SH-SY5Y (cell line): Measurements from ENCODE around the gene ABCG5.

Source experiments
- GATA2 ChIP-seq: IDR thresholded peaks from 2 replicates; pipeline ENCODE4 v1.6.1; 2011; ENCODE audit warnings: mild to moderate bottlenecking, low read depth, low read length
- GATA3 ChIP-seq: IDR thresholded peaks from 2 replicates; pipeline ENCODE4 v1.6.1; 2011; ENCODE audit warnings: low read depth, mild to moderate bottlenecking, low read length, moderate library complexity

ABCG5 gene

GRCh38 chr2:43838560-43839267 is at the start of gene ABCG5, which contains the start of gene ABCG8:
ABCG5 (minus strand) TSS chr2:43838839; CDS start chr2:43838679, 160 bp downstream.
ABCG8 (plus strand) TSS chr2:43838971; CDS start chr2:43839054, 83 bp downstream.
- TF ChIP-seq GATA3, result no peak
- TF ChIP-seq GATA2, result no peak

GRCh38 chr2:43887176-43887575 is 48.5 kb upstream of the ABCG5 start:
- TF ChIP-seq GATA3 (no peak), GATA2 (no peak)

GRCh38 chr2:43885132-43885632 is 46.5 kb upstream of the ABCG5 start:
- TF ChIP-seq GATA3 (no peak), GATA2 (no peak)

GRCh38 chr2:43884689-43885088 is 46.0 kb upstream of the ABCG5 start:
- TF ChIP-seq GATA3, result no peak
- no peak for TF ChIP-seq GATA2

- TF ChIP-seq GATA2 (no peak), GATA3 (no peak)
Observed at GRCh38 chr2:43882312-43882711, 43.7 kb upstream of the ABCG5 start.

- TF ChIP-seq GATA3, result no peak
- no peak for TF ChIP-seq GATA2
Observed at GRCh38 chr2:43880952-43881351, 42.3 kb upstream of the ABCG5 start.

- TF ChIP-seq GATA3 (no peak), GATA2 (no peak)
Observed at GRCh38 chr2:43880471-43880870, 41.8 kb upstream of the ABCG5 start.

- TF ChIP-seq GATA2 (no peak), GATA3 (no peak)
Observed at GRCh38 chr2:43879261-43879660, 40.6 kb upstream of the ABCG5 start.

- TF ChIP-seq GATA3 (no peak), GATA2 (no peak)
Observed at GRCh38 chr2:43877782-43878464, 39.3 kb upstream of the ABCG5 start.

- no peak for TF ChIP-seq GATA2
- TF ChIP-seq GATA3, result no peak
Observed at GRCh38 chr2:43874776-43875451, 36.3 kb upstream of the ABCG5 start.

- no peak for TF ChIP-seq GATA3
- TF ChIP-seq GATA2, result no peak
Observed at GRCh38 chr2:43872151-43872550, 33.5 kb upstream of the ABCG5 start.

- no peak for TF ChIP-seq GATA2
- TF ChIP-seq GATA3, result no peak
Observed at GRCh38 chr2:43855292-43855691, 16.7 kb upstream of the ABCG5 start.

GRCh38 chr2:43854671-43855070 is 16.0 kb upstream of the ABCG5 start:
- TF ChIP-seq GATA3, result no peak
- no peak for TF ChIP-seq GATA2

- TF ChIP-seq GATA2, result no peak
- no peak for TF ChIP-seq GATA3
Observed at GRCh38 chr2:43853141-43854081, 14.8 kb upstream of the ABCG5 start.
